ENCODE data around the gene PARVB.

The PARVB gene

DNA sequence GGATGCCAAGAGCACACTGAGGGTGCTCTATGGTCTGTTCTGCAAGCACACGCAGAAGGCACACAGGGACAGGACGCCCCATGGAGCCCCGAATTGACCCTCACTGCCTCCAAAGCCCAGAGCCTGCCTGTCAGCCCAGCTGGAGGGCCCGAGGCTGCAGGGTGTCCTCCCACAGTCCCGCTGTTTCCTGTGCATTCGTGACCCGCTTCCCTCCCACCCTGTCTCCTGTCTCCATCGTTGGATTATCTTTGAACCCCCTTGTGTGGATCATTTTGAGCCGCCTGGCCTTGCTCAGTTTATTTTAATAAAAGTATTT is 182.2 kb downstream of the PARVB start:
- no peak for DNase-seq

GRCh38 chr22:44206696-44207095 is 182.6 kb downstream of the PARVB start:
- no peak for DNase-seq

GRCh38 chr22:44207173-44207980 is 183.3 kb downstream of the PARVB start:
- DNase-seq: no peak

DNA sequence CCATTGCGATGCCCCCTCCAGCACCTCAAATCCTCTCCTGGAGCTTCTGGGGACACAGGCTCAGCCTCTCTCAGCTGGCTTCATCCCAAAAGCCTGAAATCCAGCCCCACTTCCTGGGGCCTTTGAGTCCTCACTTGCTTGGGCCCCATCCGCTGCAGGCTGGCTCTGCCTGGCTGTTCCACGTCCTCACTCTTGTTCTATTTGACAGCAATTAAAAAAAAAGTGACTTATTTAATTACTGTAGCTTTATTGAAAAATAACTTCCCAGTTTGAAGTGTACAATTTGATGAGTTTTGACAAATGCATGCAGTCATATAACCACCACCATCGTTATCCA is 183.8 kb downstream of the PARVB start:
- no peak for DNase-seq

DNA sequence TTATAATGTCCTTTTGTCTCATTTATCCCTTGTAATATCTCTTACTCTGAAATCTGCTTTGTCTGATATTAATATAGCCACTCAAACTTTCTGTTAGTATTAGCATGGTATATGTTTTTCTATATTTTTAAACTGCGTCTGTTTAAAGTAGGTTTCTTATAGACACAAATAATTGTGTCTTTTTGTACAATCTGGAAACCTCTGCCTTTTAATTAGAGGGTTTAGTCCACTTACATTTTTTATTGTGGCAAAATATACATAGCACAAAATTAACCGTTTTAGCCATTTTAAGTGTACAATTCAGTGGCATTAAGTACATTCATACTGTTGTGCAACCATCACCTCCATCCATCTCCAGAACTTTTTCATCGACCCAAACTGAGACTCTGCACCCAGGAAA is 185.2 kb downstream of the PARVB start:
- DNase-seq: no peak

DNA sequence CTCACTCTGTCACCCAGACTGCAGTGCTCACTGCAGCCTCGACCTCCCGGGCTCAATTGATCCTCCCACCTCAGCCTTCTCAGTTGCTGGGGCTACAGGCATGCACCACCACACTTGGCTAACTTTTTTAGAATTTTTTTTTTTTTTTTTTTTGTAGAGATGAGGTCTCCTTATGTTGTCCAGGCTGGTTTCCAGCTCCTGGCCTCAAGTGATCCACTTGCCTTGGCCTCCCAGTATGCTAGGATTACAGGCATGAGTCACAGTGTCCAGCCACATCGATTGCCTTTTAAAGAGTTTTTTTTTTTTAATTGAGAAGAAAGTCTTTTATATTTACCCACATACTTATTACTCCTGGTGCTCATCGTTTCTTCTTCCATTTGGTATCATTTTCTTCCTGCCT is 186.6 kb downstream of the PARVB start:
- no peak for DNase-seq

- DNase-seq: no peak
Observed at GRCh38 chr22:44211256-44211945, 187.3 kb downstream of the PARVB start.

DNA sequence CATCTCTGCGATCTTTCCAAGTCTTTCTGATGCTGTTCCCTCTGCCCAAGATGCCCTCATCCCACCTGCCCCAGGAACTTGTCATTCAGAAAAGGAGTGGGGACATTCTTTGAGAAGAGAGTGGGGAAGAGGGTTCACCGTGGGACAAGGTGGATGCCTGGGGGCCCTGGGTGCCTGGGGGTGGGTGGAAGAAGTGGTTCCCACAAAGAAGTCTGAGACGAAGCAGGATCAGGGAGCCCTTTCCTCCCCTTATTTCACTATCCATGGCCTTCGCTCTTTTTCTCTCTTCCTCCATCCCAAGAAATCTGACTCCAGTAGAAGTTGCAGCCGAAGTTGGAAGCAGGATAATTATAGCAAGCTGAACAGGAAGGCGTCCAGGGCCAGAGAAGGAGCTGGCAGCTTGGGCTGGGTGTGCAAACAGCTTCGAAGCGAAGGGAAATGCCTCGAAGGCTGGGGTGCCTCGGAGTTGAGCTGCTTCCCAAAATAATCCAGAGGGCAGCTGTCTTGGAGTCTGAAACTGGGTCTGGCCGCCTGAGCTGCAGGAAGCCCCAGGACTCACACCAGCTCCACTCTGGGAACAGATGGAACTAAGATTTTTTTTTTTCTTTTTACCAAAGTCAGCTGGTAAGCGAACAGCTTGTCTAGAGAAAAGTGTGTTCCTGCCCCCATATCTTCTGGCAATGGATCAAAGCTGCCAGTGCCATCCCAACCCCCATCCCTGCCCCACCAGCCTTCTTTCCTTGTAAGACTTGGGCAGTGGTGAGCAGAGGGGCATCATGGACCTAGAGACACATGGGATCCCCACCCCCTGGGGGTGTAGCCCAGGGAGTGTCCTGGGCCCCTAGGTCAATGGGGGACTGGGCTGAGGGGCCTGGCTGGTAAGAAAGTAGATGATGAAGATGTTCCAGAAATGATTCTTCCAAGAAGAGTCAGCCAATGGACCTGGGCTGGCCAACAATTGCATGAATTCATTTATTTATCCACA is 188.1 kb downstream of the PARVB start:
- no peak for DNase-seq

- no peak for DNase-seq
Observed at GRCh38 chr22:44212936-44213335, 188.8 kb downstream of the PARVB start.

- DNase-seq: no peak
Observed at GRCh38 chr22:44213489-44214043, 189.5 kb downstream of the PARVB start.

GRCh38 chr22:44214187-44214586 is 190.1 kb downstream of the PARVB start:
- DNase-seq: no peak

- DNase-seq: no peak
Observed at GRCh38 chr22:44214764-44215163, 190.7 kb downstream of the PARVB start.

GRCh38 chr22:44215287-44215686 is 191.2 kb downstream of the PARVB start:
- no peak for DNase-seq

- no peak for DNase-seq
Observed at GRCh38 chr22:44217346-44217745, 193.2 kb downstream of the PARVB start.

- DNase-seq: no peak
Observed at GRCh38 chr22:44218071-44218470, 194.0 kb downstream of the PARVB start.

GRCh38 chr22:44219101-44219870 is 195.2 kb downstream of the PARVB start:
- no peak for DNase-seq

GRCh38 chr22:44220727-44221680 is 196.9 kb downstream of the PARVB start:
- no peak for DNase-seq

GRCh38 chr22:44221710-44222475 is 197.8 kb downstream of the PARVB start:
- no peak for DNase-seq
